Limb (tissue), 2 donors: ENCODE measurements around the gene LTA.

Source experiments
- DNase-seq, 2 donors: peaks; one replicate each; pipeline ENCODE4 v3.0.0-alpha.2; 2016; ENCODE audit errors: extremely low spot score in 2 of 2

LTA gene, protein sequence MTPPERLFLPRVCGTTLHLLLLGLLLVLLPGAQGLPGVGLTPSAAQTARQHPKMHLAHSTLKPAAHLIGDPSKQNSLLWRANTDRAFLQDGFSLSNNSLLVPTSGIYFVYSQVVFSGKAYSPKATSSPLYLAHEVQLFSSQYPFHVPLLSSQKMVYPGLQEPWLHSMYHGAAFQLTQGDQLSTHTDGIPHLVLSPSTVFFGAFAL

DNA sequence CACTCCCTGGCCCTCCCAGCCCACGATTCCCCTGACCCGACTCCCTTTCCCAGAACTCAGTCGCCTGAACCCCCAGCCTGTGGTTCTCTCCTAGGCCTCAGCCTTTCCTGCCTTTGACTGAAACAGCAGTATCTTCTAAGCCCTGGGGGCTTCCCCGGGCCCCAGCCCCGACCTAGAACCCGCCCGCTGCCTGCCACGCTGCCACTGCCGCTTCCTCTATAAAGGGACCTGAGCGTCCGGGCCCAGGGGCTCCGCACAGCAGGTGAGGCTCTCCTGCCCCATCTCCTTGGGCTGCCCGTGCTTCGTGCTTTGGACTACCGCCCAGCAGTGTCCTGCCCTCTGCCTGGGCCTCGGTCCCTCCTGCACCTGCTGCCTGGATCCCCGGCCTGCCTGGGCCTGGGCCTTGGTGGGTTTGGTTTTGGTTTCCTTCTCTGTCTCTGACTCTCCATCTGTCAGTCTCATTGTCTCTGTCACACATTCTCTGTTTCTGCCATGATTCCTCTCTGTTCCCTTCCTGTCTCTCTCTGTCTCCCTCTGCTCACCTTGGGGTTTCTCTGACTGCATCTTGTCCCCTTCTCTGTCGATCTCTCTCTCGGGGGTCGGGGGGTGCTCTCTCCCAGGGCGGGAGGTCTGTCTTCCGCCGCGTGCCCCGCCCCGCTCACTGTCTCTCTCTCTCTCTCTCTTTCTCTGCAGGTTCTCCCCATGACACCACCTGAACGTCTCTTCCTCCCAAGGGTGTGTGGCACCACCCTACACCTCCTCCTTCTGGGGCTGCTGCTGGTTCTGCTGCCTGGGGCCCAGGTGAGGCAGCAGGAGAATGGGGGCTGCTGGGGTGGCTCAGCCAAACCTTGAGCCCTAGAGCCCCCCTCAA, at the start of gene LTA:
Gene LTA (plus strand): TSS at position 249 of the 871 bp plus-strand sequence. CDS start 454 bp downstream, at position 703.
- no peak for DNase-seq

DNA sequence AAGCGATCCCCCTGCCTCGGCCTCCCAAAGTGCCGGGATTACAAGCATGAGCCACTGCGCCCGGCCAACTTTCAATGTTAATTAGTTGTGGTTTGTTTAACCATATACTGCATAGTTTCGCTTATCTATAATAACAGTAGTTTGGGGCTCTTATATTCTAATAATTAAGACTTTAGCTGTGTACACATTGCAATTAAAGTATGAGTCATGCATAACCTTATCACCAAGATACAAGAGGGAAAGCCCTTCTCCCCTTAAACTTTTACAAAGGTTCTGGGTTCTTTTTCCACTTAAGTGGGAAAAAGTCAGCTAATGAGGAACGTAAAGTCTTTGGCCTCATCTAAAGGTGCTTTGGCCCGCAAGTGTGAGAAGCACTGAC, 46.5 kb upstream of the LTA start:
- no peak for DNase-seq

DNA sequence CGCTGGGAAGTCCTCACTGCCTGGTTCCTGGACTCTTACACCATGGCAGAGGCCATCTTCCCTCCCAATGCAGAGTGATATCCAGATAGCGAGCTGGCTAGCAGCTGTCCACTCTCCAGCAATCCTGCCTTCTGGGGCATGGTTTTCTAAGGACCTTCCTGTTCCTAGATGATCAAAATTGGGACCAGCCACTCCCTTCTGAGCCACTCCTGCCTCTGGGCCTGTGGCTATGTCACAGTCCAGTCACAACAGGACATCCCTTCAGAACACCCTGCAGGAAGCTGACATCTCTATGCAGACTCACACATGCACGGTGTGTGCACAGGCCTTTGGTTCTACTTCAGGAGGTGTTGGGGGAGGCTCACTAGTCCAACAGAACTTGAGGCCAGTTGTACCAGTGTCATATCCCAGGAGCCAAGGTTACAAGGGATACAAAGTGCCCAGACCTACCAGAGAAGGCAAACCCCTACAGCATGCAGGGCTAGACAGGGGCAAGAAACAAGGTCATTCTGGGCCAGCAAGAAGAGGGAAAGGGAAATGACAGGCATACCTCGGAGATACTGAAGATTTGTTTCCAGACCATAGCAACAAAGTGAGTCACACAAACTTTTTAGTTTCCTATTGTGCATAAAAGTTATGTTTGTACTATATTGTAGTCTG, 46.0 kb upstream of the LTA start:
- no peak for DNase-seq

DNA sequence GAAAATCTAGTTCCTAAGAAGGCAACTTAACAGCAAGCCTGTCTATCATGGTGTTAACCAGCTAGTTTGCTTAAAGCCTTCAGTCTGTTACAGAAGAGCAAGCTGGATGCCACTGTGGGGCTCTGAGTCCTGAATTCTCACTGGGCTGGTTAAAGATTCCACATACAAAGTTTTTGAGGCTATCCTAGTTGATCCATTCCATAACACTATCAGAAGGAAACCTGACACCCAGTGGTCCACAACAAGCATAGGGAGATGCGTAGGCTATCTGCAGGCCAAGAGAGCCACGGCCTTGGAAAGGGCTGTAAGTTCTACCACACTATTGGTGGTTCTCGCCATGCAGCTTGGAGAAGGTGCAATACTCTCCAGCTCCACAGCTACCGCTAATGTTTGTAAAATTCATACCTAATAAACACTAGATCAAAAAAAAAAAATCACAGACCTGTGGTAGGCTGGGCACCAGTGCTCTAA, 43.7 kb upstream of the LTA start:
- DNase-seq, result no peak

DNA sequence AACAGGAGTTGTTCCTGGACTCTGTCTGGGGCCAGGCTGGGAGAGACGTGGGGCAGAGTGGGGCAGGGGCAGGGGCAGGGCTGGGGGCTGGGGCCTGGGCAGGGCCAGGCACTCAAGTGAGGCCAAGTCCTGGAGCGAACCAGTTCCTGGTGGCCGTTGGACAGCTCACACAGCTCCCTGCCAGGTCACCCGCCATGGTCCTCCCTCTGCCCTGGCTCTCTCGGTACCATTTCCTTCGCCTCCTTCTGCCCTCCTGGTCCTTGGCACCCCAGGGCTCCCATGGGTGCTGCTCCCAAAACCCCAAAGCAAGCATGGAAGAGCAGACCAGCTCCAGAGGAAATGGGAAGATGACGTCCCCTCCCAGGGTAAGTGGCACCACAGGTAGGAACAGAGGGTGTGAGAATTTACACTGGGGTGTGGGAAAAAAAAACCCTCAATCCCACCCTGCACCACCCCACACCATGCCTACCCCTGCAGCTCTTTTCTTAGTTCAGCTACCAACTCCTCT, 43.2 kb upstream of the LTA start, which contains the start of gene MCCD1:
Gene MCCD1 (plus strand): TSS at position 142 of the 508 bp plus-strand sequence. CDS start 53 bp downstream, at position 195.
- no peak for DNase-seq

DNA sequence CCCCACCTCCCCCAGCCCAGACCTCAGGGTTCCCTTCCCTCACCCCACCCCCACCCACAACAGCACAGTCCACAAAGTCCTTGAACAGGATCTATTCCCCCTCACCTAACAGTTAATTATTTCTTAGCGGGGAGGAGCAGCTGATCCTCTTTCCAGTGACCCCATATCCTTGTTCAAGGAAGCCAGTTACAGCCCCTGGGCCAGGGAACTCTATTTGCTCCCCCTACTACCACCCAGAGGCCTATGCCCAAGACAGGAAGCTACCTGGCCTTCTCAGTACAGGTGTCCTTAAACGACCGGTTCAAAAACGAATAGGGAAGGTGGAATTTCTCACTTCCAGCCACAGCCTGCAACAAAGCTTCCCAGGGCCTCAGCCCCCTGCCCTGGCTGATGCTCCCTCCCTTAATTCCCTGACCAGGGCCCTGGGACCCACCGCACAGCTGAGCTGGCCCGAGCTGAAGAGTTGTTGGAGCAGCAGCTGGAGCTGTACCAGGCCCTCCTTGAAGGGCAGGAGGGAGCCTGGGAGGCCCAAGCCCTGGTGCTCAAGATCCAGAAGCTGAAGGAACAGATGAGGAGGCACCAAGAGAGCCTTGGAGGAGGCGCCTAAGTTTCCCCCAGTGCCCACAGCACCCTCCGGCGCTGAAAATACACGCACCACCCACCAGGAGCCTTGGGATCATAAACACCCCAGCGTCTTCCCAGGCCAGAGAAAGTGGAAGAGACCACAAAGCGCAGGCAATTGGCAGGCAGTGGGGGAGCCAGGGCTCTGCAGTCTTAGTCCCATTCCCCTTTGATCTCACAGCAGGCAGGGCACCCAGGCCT, 42.5 kb upstream of the LTA start:
- DNase-seq, result no peak

DNA sequence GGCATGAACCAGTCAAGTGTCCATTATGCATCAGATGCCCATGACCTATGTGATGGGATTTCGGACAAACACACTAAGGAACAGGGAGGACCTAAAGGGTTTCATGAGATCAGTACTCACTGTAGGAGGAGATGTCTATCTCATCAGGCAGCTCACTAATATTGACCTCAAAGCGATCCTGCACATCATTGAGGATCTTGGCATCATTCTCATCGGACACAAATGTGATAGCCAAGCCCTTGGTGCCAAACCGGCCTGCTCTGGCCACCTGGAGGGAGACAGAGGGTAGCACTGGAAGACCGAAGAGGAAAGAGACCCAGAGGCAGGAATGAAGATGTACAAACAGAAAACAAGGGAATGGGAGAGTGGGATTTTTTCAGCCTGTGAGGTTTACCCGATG, 41.4 kb upstream of the LTA start:
- DNase-seq, result no peak

DNA sequence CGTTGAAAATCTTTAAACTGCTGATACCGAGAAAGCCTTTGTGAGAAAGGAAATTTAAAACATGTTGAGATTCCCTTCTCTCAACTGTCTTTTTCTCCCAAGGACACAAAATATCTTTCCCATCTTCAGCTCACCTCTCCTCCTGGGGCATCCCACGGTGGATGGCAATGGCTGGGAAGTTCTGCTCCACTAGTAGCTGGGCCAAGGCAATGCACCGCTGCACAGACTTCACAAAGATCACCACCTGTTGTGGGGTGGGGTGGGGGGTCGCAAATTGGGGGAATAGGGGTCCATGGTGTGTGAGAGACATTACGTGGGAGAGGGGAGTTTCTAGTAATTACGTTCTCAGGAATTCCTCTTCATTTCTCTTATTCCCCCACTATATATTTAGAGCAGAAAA, 40.9 kb upstream of the LTA start:
- no peak for DNase-seq

DNA sequence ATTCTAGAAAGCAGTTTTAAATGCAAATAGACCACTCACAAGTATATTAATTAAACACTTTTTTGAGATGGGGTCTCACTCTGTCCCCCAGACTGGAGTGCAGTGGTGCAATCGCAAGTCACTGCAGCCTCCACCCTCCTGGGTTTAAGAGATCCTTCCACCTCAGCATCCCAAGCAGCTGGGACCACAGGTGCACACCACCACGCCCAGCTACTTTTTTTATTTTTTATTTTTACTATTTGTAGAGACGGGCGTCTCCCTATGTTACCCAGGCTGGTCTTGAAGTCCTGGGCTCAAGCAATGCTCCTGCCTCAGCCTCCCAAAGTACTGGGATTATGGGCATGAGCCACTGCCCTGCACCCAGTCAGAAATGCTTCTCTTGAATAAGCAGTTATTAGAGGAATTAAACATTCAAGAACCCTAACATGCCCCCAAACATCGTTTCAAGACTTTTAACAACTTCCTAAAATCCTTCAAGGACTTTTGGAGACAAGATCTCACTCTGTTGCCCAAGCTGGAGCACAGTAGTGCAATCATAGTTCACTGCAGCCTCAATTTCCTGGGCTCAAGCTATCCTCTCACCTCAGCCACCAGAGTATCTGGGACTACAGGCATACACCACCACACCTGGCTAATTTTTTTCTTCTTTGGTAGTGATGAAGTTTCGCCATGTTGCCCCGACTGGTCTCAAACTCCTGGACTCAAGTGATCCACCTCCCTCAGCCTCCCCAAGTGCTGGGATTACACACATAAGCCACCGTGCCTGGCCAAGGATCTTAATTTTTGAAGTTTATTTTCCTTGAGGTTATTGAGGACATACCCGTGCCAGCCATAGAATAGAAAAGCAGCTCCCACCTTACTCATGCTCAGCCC, 40.1 kb upstream of the LTA start:
- DNase-seq, result no peak

DNA sequence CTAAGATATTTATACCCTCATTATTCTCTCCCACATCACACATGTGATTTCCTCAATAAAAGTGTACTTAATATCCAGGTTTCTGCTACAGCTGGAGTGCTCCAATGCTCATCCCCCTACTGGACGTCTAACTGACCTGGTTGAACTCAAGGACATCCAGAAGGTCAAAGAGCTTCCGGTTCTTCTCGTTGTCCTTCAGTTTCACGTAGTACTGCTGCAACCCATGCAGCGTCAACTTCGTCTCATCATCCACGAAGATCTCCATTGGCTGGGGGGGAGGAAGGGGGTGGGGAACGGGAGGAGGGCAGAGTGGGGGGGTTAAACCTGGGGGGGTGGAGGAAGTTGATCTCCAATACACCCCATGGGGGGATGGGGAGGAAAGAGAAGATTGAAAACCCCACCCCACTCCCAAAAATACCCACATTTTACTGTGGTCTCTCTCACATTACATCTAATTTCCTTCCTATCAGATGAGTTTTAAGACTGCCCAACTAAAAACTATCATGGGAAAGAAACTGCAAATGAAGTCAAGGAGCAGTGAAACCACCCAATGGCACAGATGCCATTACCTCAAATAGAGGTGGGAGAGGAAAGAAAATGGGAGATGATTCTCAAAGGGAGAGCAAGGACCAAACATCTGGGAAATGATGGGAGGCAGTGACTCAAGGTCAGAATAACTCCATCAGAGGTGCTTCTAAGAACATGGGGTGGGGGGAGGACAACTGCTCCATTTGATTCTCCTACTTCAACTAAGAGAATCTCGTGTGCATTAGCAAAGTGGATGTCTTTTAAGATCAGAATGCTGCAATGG, 39.2 kb upstream of the LTA start:
- no peak for DNase-seq

DNA sequence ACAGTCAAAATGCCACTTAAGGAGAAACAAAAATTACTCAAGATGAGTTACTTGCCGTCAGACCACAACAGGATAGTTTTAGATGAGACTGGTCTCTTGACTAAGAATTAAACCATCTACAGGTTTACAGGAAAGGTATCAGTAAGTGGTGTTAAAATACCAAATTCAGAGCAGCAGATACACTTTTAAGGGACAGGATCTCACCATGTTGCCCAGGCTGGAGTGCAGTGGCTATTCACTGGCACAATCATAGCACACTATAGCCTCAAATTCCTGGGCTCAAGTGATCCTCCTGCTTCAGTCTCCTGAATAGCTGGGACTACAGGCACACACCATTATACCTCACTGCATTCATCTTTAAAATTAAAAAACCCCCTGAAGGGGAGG, 38.6 kb upstream of the LTA start:
- no peak for DNase-seq

DNA sequence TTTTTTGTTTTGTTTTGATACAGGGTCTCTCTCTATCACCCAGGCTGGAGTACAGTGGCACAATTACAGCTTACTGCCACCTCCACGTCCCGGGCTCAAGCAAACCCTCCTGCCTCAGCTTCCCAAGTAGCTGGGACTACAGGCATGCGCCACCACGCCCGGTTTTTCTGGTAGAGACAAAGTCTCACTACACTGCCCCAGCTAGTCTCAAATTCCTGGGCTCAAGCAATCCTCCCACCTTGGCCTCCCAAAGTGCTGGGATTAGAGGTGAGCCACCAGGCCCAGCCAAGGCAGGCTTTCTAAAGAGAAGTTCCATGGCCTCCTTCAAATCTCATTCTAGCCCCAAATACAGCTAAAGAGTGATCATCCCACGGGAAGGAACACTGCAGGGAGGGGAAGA, 38.1 kb upstream of the LTA start:
- no peak for DNase-seq

DNA sequence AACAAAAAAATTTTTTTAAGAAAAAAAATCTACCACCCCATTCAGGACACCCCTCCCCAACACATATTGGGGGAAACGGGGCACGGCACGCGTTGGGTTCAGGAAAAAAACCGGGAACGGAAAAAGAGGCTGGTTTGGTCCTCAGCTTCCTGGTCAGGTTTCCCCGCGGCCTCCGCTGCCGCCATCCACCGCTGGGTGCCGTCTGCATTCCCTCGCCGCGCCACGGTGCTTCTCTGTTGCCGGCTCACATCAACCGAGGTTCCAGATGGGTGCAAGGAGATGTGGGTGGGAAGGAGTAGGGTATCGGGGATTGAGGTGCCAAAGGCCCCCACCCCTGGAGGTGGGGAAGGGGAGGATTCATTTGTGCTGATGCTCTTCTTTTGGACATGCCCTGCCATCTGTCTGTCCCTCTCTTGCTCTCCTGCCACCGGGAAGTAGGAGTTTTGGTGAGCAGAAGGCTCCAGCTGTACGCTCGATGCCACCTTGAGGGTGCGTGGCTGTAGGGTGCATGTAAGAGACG, 37.5 kb upstream of the LTA start:
- no peak for DNase-seq

DNA sequence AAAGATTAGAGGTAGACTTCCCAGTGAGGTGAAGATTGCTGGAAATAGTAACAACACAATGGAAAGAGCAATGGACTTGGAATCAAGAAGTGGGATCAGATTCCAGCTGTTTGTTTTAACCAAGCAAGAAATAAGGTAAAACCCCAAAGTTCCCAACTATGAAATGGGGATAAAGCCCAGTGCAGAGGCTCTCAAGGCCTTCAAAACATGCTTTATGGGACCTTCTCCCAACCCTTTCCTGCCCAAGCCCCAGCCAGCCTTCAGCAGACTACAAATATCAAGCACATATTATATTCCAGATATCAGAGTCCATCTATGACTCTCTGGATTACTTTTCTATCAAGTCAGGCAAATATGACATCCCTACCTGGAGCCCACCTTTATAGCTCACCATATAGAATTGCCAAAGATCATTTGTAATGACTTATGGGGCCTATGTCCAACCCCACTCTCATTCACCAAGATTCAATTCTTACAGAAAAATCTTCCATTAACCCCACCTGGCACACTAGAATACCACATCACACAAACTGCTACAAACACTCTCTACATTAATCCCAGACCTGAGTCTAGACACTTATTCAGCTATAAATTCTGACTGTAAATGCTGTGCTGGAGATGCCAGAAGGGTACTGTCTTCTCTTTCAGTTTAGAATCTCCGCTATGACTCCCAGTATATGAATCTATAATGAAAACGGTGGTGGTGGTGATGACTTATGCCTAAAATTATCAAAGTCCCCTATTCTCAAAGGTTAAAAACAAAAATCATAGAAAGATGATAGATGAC, 36.4 kb upstream of the LTA start:
- no peak for DNase-seq

DNA sequence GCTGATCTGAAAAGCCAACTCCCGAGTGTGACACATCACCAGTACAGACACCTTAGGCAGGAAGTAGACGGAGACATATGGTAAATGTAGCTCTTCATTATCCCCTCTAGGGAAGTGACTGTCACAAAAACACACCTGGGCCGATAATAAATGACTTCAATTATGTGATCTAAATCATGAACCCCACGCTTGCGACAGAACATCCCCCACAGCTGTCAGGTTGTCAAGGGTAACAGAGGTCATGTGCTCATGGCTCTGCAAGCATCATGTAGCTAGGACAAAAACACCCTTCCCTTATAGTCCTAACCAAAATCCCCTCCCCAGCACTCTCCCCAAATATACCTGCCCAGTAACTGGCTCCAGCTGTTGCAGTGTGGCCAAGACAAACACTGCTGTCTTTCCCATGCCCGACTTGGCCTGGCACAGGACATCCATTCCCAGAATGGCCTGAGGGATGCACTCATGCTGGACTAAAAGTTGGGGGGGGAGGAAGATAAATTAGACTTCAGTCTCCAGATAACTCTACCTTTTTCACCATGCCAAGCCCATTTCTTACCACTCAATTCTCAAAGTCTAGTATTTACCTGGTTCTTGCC, 33.2 kb upstream of the LTA start:
- DNase-seq, result no peak

DNA sequence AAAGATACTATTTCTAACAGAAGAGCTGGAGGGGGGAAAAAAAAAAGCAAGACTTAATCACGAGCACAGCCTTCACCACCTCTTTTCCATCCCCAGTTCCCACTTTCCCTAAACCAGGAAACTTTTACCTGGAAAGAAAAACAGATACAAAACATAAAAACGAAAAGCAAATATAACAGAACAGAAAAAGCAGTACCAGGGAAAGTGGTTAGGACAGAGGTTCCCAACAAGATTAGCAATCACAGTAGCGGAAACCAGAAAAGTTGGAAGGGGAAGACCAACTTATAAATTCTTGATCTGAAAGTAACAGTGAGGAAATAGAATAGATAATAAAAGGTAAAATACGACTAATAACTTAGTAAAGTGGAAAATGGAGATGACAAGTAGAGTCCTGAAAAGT, 31.4 kb upstream of the LTA start:
- no peak for DNase-seq

DNA sequence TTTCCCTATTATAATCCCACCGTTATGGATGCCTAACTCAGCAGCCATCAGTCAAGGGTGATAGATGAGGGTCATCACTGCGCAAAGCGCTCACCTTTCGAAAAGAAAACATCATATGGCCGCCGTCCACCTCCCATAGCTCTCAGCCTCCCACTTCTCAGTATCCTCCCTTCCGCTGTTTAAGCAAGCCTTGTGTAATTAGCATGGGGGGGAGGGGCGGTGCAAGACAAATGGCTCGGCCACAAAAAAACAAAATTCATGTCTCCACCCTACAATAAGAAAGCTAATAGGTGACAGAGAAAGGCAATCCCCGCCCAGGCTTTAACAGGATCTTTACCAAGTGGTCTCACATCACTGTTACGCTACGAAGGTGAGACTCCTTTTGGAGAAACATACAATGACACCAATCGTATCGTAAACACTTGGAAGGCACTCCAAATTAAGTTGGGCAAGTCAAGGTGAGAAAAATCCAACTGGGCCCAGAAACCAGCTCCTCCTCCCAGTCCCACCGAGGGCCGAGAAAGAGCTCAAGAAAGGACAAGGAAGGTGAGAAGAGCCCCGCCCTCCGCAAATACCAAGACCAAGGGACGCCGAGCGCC, 30.9 kb upstream of the LTA start:
- DNase-seq, result peak in 1 of 2 donors; percentile 57
